SK-N-SH (cell line): ENCODE data around the gene GRAP. TPM values are rescaled to one million over a fixed set of nuclear protein-coding genes. Genes with fewer than 3 reads are reported as not detected.

Experiments
- CTCF ChIA-PET: fragments of 300-600, 350-600 bp; formaldehyde crosslinking; extraction: SDS; loops from one replicate; lab custom pipeline; 2021; lab: Yijun Ruan, JAX
- POLR2A ChIA-PET: fragments of 350-600 bp; sonication (Branson Sonifier 250); formaldehyde crosslinking; extraction: SDS; loops from one replicate; lab custom pipeline; 2020; ENCODE audit warnings: antibody characterized with exemption, inconsistent platforms; lab: Yijun Ruan, JAX
- DNase-seq: peaks from one replicate; pipeline ENCODE4 v3.0.0; 2012
- H2AFZ ChIP-seq: fragments of 200-600 bp; sonication (generic); 2 replicates; pipeline ENCODE4 v1.8.1; 2016; ENCODE audit warnings: antibody characterized with exemption, mild to moderate bottlenecking, low read depth
- H3F3A ChIP-seq: fragments of 200-600 bp; sonication (generic); replicated peaks from 2 replicates; pipeline ENCODE3; 2016; ENCODE audit warnings: antibody characterized with exemption, mild to moderate bottlenecking; ENCODE audit not compliant: insufficient read depth
- H3K27ac ChIP-seq, 2 experiments: fragments of 200-500 bp in 1 of 2; fragments of 200-600 bp in 1 of 2; sonication (Bioruptor generic) in 1 of 2; sonication (generic), shearing (Covaris generic) in 1 of 2; 2 replicates each; pipeline versions ENCODE4 v1.5.1 to v1.6.1; 2014 to 2016; ENCODE audit warnings: low read depth in 2 of 2, inconsistent platforms in 1 of 2, low read length in 1 of 2, mild to moderate bottlenecking in 1 of 2, mixed read lengths in 1 of 2
- H3K27me3 ChIP-seq: fragments of 200-600 bp; sonication (generic), shearing (Covaris generic); 2 replicates; pipeline ENCODE4 v1.6.1; 2016; ENCODE audit warnings: mixed run types; ENCODE audit not compliant: insufficient read depth
- H3K36me3 ChIP-seq, 2 experiments: fragments of 200-500 bp in 1 of 2; fragments of 200-600 bp in 1 of 2; sonication (Bioruptor generic) in 1 of 2; sonication (generic) in 1 of 2; replicated peaks in 1 of 2; 2 replicates each; pipeline versions ENCODE3 to v1.5.1; 2014 to 2016; ENCODE audit warnings: low read length in 1 of 2, mild to moderate bottlenecking in 1 of 2; ENCODE audit not compliant: insufficient read depth in 2 of 2, control insufficient read depth in 1 of 2
- H3K4me1 ChIP-seq, 2 experiments: fragments of 200-500 bp in 1 of 2; fragments of 200-600 bp in 1 of 2; sonication (Bioruptor generic) in 1 of 2; sonication (generic), shearing (Covaris generic) in 1 of 2; 2 replicates each; pipeline versions ENCODE4 v1.5.1 to v1.6.1; 2014 to 2016; ENCODE audit warnings: low read depth in 1 of 2, low read length in 1 of 2, mixed run types in 1 of 2; ENCODE audit not compliant: insufficient read depth in 2 of 2, control insufficient read depth in 1 of 2
- H3K4me2 ChIP-seq: fragments of 200-600 bp; sonication (generic), shearing (Covaris generic); 2 replicates; pipeline ENCODE4 v1.6.1; 2017; ENCODE audit warnings: mixed run types
- H3K4me3 ChIP-seq, 2 experiments: fragments of 200-500 bp in 1 of 2; fragments of 200-600 bp in 1 of 2; sonication (Bioruptor generic) in 1 of 2; sonication (generic), shearing (Covaris generic) in 1 of 2; 2 replicates each; pipeline versions ENCODE4 v1.5.1 to v1.8.1; 2014 to 2016; ENCODE audit warnings: low read depth in 2 of 2, inconsistent platforms in 1 of 2, low read length in 1 of 2, mild to moderate bottlenecking in 1 of 2, mixed read lengths in 1 of 2, moderate library complexity in 1 of 2
- H3K79me2 ChIP-seq: fragments of 200-600 bp; sonication (generic); 2 replicates; pipeline ENCODE4 v1.8.1; 2017; ENCODE audit warnings: mild to moderate bottlenecking; ENCODE audit not compliant: insufficient read depth
- H3K9ac ChIP-seq: fragments of 200-600 bp; sonication (generic); 2 replicates; pipeline ENCODE4 v1.6.1; 2017; ENCODE audit warnings: mixed run types
- H3K9me2 ChIP-seq: fragments of 200-600 bp; sonication (generic); 2 replicates; pipeline ENCODE4 v1.6.1; 2017; ENCODE audit warnings: mixed run types
- H3K9me3 ChIP-seq: fragments of 200-600 bp; sonication (generic); 2 replicates; pipeline ENCODE4 v1.6.1; 2017; ENCODE audit warnings: mixed run types, mild to moderate bottlenecking, moderate library complexity
- H4K20me1 ChIP-seq: fragments of 200-600 bp; sonication (generic); 2 replicates; pipeline ENCODE4 v1.6.1; 2017; ENCODE audit warnings: mild to moderate bottlenecking, mixed run types; ENCODE audit not compliant: insufficient read depth
- CHD2 ChIP-seq: fragments of 150-350 bp; IDR thresholded peaks from 2 replicates; pipeline ENCODE4 v1.6.1; 2018; ENCODE audit warnings: low read length; ENCODE audit not compliant: partially characterized antibody
- CTCF ChIP-seq: fragments of 200-600 bp; sonication (generic); IDR thresholded peaks from 2 replicates; pipeline ENCODE4 v1.6.1; 2017; ENCODE audit warnings: antibody characterized with exemption, mild to moderate bottlenecking, moderate library complexity
- EZH2phosphoT487 ChIP-seq: fragments of 200-600 bp; sonication (generic); IDR thresholded peaks from 2 replicates; pipeline ENCODE4 v1.6.1; 2017; ENCODE audit warnings: low read depth, mixed run types, mild to moderate bottlenecking, antibody characterized with exemption, moderate library complexity, borderline replicate concordance
- FOSL2 ChIP-seq: IDR thresholded peaks from 2 replicates; pipeline ENCODE4 v1.4.0; 2012; ENCODE audit warnings: low read depth, mild to moderate bottlenecking, moderate library complexity, borderline replicate concordance
- FOXJ3 ChIP-seq: sonication (generic); formaldehyde crosslinking; IDR thresholded peaks from 2 replicates; pipeline ENCODE4 v1.5.1; 2020; ENCODE audit warnings: mild to moderate bottlenecking, missing genetic modification reagents
- GABPA ChIP-seq: IDR thresholded peaks from 2 replicates; pipeline ENCODE4 v1.4.0; 2012; ENCODE audit warnings: low read depth, mild to moderate bottlenecking
- MXI1 ChIP-seq: IDR thresholded peaks from 2 replicates; pipeline ENCODE4 v1.6.1; 2012; ENCODE audit warnings: mild to moderate bottlenecking, low read depth, low read length, improper control_type of control experiment
- RAD21 ChIP-seq: IDR thresholded peaks from 2 replicates; pipeline ENCODE4 v1.6.1; 2012; ENCODE audit warnings: mild to moderate bottlenecking, low read length
- RXRA ChIP-seq: IDR thresholded peaks from 2 replicates; pipeline ENCODE4 v1.4.0; 2012; ENCODE audit warnings: low read depth, mild to moderate bottlenecking, borderline replicate concordance
- TEAD4 ChIP-seq: IDR thresholded peaks from 2 replicates; pipeline ENCODE4 v1.4.0; 2012; ENCODE audit warnings: mild to moderate bottlenecking, borderline replicate concordance; ENCODE audit not compliant: insufficient read depth
- YY1 ChIP-seq: IDR thresholded peaks from 2 replicates; pipeline ENCODE4 v1.4.0; 2012; ENCODE audit warnings: low read depth, mild to moderate bottlenecking
- ZBTB33 ChIP-seq: IDR thresholded peaks from 2 replicates; pipeline ENCODE4 v1.4.0; 2012; ENCODE audit warnings: low read depth, borderline replicate concordance
- WGBS: methylation state at CpG from one replicate; pipeline ENCODE4 v1.1.6; 2017; ENCODE audit warnings: low lambda C conversion rate; 5-methylcytosine and 5-hydroxymethylcytosine counted together
- polyA plus RNA-seq, 3 experiments: library from polyadenylated mRNA; depleted of rRNA; stranded (reverse); fragments of >200 nt; gene quantifications; 2 replicates each; pipeline ENCODE4 v1.2.3, GENCODE V29; 2012
- TF ChIP-seq, protein P1 (sequence below): IDR thresholded peaks from 2 replicates; pipeline ENCODE4; 2012
- TF ChIP-seq, protein P2 (sequence below): IDR thresholded peaks from 2 replicates; pipeline ENCODE4 v1.4.0; 2012; ENCODE audit warnings: low read depth
- TF ChIP-seq, protein P3 (sequence below): fragments of 150-350 bp; IDR thresholded peaks from 2 replicates; pipeline ENCODE4 v1.6.1; 2016; ENCODE audit warnings: mild to moderate bottlenecking, low read depth, low read length

Gene GRAP
- polyA plus RNA-seq, 1 of the 3 experiments (the other 2 are of a cell fraction), result 0.02 TPM

DNA sequence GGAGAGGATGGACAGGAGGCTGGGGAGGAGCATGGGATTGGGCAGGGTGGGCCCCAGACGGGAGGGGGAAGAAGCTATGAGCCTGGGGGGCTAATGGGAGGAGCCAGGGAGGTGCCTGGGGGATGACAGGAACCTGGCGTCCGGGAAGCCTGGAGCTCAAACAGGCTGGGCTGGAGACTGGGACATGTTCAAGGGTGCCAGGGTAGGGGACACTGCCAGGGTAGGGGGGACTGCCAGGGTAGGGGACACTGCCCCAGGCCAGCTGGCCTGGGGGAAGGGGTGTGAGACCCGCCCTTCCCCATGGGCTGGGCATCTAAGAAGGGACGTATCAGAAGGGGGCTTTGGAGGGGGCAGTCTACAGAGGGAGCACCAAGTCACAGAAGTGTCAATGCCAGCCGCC is 35.2 kb downstream of the GRAP start:
- H3K4me3 ChIP-seq, result no peak overlapping the region
- no peak overlapping the region for H3K27ac ChIP-seq
- H3K9me3 ChIP-seq, result no peaks in the 10 kb centered on the region
- H4K20me1 ChIP-seq, result no peaks in the 10 kb centered on the region
- CTCF ChIA-PET, result interaction anchor here (0.8 to 1.9 kb wide), 2 partner anchors 51 to 58 kb away, joined by 3 to 5 read pairs; no protein-coding TSS in a partner anchor
- WGBS, result 81% methylated on average over 4 of the region's 6 CpGs
- no peak overlapping the region for H3K4me2 ChIP-seq
- no peaks in the 10 kb centered on the region for H3K4me1 ChIP-seq
- H2AFZ ChIP-seq, result no peak overlapping the region
- H3K9ac ChIP-seq, result no peak overlapping the region
- no peaks in the 10 kb centered on the region for H3K9me2 ChIP-seq
- DNase-seq, result no peak
- H3K36me3 ChIP-seq, result no peaks in the 10 kb centered on the region
- TF ChIP-seq FOSL2, result no peak
- TF ChIP-seq, protein P1, sequence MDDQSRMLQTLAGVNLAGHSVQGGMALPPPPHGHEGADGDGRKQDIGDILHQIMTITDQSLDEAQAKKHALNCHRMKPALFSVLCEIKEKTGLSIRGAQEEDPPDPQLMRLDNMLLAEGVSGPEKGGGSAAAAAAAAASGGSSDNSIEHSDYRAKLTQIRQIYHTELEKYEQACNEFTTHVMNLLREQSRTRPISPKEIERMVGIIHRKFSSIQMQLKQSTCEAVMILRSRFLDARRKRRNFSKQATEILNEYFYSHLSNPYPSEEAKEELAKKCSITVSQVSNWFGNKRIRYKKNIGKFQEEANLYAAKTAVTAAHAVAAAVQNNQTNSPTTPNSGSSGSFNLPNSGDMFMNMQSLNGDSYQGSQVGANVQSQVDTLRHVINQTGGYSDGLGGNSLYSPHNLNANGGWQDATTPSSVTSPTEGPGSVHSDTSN, result no peak
- TF ChIP-seq, protein P2, sequence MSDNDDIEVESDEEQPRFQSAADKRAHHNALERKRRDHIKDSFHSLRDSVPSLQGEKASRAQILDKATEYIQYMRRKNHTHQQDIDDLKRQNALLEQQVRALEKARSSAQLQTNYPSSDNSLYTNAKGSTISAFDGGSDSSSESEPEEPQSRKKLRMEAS, result no peak
- no peak for TF ChIP-seq CTCF
- no peak for TF ChIP-seq YY1
- TF ChIP-seq, protein P3, sequence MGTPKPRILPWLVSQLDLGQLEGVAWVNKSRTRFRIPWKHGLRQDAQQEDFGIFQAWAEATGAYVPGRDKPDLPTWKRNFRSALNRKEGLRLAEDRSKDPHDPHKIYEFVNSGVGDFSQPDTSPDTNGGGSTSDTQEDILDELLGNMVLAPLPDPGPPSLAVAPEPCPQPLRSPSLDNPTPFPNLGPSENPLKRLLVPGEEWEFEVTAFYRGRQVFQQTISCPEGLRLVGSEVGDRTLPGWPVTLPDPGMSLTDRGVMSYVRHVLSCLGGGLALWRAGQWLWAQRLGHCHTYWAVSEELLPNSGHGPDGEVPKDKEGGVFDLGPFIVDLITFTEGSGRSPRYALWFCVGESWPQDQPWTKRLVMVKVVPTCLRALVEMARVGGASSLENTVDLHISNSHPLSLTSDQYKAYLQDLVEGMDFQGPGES, result no peak
- no peak for TF ChIP-seq ZBTB33
- peaks cover 12% of the 10 kb centered on the region for H3F3A ChIP-seq
- POLR2A ChIA-PET, result no interaction called here
- H3K79me2 ChIP-seq, result no peaks in the 10 kb centered on the region
- no peaks in the 10 kb centered on the region for H3K27me3 ChIP-seq

DNA sequence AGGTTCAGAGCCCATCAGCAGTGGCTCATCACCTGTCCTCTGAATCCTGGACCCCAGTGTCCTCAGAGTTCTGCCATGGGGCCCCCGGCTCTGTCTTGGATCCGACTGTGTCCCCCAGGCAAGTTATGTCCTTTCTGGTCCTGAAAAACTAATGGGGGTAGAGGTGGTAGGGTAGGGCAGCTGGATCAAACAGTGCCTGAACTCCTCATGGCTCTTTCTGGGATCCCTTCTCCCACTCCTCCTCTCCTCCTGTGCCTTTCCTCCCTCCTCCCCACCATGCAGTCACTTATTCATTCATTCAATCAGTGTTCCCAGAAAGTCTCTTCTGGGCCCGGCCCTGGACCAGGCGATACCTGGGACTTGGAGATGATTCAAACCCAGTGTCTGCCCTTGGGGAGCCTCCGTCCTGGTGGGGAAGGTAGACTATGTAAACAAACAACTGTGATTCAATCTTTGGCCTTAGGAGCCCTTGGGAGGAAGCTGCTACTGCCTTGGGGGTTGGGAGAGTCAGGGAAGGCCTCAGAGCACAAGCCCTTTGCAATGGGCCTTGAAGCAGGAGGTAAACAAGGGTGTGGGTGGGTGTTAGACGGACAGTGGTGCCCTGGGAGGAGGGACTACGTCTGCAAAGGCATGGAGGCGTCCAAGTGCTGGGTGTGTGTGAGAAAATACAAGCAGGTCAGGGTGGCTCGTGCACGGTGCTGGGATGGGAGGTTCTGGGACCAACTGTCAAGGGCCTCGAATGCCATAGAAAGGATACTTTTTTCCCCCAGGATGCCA is 35.8 kb downstream of the GRAP start:
- Histone ChIP-seq H3K9me3 (no peaks in the 10 kb centered on the region), H3K4me2 (no peak overlapping the region), H3K9ac (no peak overlapping the region), H3F3A (peaks cover 15% of the 10 kb centered on the region), H3K4me1 (no peaks in the 10 kb centered on the region), H3K27me3 (no peaks in the 10 kb centered on the region), H3K27ac (no peak overlapping the region), H3K9me2 (no peaks in the 10 kb centered on the region), H4K20me1 (no peaks in the 10 kb centered on the region), H3K4me3 (no peak overlapping the region), H3K79me2 (no peaks in the 10 kb centered on the region), H2AFZ (no peak overlapping the region), H3K36me3 (no peaks in the 10 kb centered on the region)
- ChIA-PET POLR2A (no interaction called here), CTCF (interaction anchor here (0.8 to 1.9 kb wide), 2 partner anchors 50 to 58 kb away, joined by 3 to 5 read pairs; no protein-coding TSS in a partner anchor)
- DNase-seq, result no peak
- 56% methylated on average over 9 of the region's 11 CpGs for WGBS
- TF ChIP-seq RXRA (no peak), TEAD4 (no peak), RAD21 (no peak), EZH2phosphoT487 (no peak), MXI1 (no peak), FOXJ3 (CRISPR knock-in tag) (no peak), ZBTB33 (no peak), CHD2 (no peak), GABPA (no peak)
